ENCODE results near the gene MYOG. TPM values are rescaled to one million over a fixed set of nuclear protein-coding genes. Genes with fewer than 3 reads are reported as not detected.

The MYOG gene
- total RNA-seq, 2 experiments from 2014 or later = not detected

DNA sequence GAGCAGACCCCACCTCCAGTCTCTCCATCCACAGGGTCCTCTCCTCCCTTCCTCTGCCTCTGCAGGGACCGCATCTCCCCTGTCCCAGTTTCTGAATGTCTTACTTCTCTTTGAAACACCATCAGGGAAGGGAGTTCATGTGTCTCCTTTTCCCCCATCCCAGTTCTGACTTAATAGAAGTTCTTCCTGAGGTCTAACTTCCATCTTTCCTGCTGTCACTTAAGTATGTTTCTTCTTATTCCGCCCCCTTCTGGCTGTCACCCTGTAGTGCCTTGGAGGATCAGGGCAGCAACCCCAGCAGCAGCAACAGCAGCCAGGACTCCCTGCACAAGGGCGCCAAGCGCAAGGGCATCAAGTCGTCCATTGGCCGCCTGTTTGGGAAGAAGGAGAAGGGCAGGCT is 29.3 kb downstream of the MYOG start:
- H3K36me3 Mint-ChIP-seq (ENCODE audit: low read depth) = peaks cover 13% of the 10 kb centered on the region
- no peak overlapping the region for H3K27ac Mint-ChIP-seq
- no peaks in the 10 kb centered on the region for H3K9me3 Mint-ChIP-seq
- ChIA-PET CTCF (interaction anchor here (3.6 kb wide), 1 partner anchor 17 kb away, joined by 24 read pairs; no protein-coding TSS in a partner anchor), POLR2A (interaction anchor here (1.4 kb wide), 1 partner anchor 9 kb away, joined by 3 read pairs; no protein-coding TSS in a partner anchor)
- H3K27me3 Mint-ChIP-seq = peaks cover 4% of the 10 kb centered on the region
- TF ChIP-seq, protein P1, sequence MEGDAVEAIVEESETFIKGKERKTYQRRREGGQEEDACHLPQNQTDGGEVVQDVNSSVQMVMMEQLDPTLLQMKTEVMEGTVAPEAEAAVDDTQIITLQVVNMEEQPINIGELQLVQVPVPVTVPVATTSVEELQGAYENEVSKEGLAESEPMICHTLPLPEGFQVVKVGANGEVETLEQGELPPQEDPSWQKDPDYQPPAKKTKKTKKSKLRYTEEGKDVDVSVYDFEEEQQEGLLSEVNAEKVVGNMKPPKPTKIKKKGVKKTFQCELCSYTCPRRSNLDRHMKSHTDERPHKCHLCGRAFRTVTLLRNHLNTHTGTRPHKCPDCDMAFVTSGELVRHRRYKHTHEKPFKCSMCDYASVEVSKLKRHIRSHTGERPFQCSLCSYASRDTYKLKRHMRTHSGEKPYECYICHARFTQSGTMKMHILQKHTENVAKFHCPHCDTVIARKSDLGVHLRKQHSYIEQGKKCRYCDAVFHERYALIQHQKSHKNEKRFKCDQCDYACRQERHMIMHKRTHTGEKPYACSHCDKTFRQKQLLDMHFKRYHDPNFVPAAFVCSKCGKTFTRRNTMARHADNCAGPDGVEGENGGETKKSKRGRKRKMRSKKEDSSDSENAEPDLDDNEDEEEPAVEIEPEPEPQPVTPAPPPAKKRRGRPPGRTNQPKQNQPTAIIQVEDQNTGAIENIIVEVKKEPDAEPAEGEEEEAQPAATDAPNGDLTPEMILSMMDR (IDR thresholded peaks at IDR 0.05) = no peak
- intact Hi-C loops (cut with micrococcal nuclease) = no loop called here
- DNase-seq = no peak
- H3K4me1 Mint-ChIP-seq (ENCODE audit: low read depth) = no peaks in the 10 kb centered on the region
- no peak for ATAC-seq
- H3K4me3 Mint-ChIP-seq = no peak overlapping the region

DNA sequence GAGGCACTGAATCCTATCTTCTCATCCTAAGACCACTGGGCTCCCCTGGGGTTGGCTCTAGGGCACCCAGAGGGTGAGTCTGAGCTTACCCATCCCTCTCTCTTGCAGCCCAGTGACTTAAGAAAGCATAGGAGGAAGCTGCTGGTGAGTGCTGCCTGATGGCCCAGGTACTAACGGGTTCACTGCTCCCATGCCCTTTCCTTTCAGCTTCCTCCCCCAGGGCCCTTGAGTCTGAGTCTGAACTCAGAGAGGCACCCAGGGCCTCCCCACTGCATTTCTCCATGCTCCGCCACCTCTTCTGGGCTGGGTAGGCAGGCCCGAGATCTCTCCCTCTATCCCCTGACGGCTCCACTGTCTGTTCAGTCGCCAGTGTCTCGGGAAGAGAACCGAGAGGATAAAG is 29.8 kb downstream of the MYOG start:
- peaks cover 13% of the 10 kb centered on the region for H3K36me3 Mint-ChIP-seq (ENCODE audit: low read depth)
- no peaks in the 10 kb centered on the region for H3K9me3 Mint-ChIP-seq
- DNase-seq (no peak), ATAC-seq (no peak)
- H3K4me3 Mint-ChIP-seq = no peak overlapping the region
- POLR2A ChIA-PET = interaction anchor here (1.4 kb wide), 1 partner anchor 10 kb away, joined by 3 read pairs; no protein-coding TSS in a partner anchor
- peaks cover 5% of the 10 kb centered on the region for H3K27me3 Mint-ChIP-seq
- H3K27ac Mint-ChIP-seq = no peak overlapping the region
- intact Hi-C loops (cut with micrococcal nuclease) = no loop called here
- CTCF ChIA-PET = interaction anchor here (3.6 kb wide), 1 partner anchor 16 kb away, joined by 24 read pairs; no protein-coding TSS in a partner anchor
- no peaks in the 10 kb centered on the region for H3K4me1 Mint-ChIP-seq (ENCODE audit: low read depth)
- TF ChIP-seq, protein P1 (IDR thresholded peaks at IDR 0.05) = no peak

DNA sequence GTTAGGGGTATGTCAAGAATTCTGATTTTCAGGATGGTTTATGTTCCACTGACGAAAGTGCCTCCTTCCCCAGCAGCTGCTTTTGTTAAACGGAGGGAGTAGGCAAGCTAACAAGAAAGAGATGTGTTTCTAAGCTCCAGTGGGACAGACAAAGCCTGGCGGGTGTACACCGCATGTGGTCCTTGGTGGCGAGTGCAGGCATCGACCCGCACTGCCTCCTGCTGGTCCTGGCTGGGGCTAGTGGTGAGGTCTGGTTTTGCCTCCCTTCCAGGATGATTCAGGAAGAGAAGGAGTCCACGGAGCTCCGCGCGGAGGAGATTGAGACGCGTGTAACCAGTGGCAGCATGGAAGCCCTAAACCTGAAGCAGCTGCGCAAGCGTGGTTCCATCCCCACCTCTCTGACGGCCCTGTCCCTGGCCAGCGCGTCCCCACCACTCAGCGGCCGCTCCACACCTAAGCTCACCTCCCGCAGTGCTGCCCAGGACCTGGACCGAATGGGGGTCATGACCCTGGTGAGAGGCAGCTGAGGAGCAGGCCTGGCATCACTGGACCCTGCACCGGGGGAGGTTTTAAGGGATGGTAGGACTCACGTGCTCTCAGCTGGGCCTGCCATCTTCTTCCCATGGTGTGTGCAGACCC is 30.5 kb downstream of the MYOG start:
- Mint-ChIP-seq H3K27me3 (peaks cover 7% of the 10 kb centered on the region), H3K9me3 (no peaks in the 10 kb centered on the region), H3K4me3 (no peak overlapping the region), H3K27ac (no peak overlapping the region), H3K4me1 (ENCODE audit: low read depth) (no peaks in the 10 kb centered on the region), H3K36me3 (ENCODE audit: low read depth) (peaks cover 8% of the 10 kb centered on the region)
- POLR2A ChIA-PET = interaction anchor here (1.4 kb wide), 1 partner anchor 11 kb away, joined by 3 read pairs; no protein-coding TSS in a partner anchor
- ATAC-seq = no peak
- CTCF ChIA-PET = interaction anchor here (1.6 to 3.6 kb wide), 2 partner anchors 15 to 117 kb away, joined by 4 to 24 read pairs; no protein-coding TSS in a partner anchor
- DNase-seq = no peak
- TF ChIP-seq, protein P1 (IDR thresholded peaks at IDR 0.05) = no peak
- intact Hi-C loops (cut with micrococcal nuclease) = no loop called here

DNA sequence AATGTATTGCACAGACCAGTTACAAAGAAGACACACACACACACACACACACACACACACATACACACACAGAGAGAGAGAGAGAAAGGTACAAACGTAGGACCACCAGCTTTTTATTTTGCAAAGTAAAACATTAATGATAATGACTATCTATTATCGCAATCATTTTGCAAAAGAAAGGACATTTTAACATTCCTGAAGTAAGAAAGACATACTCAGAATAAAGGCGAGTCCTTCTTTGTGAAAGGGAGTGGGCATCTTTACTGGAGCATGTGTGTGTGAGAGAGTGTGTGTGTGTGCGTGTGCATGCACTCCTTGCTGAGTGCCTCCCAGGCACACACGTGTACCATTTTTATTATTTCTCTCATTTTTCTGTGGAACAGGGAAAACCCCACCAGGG is 31.2 kb downstream of the MYOG start:
- DNase-seq (no peak), ATAC-seq (no peak)
- Mint-ChIP-seq H3K4me3 (no peak overlapping the region), H3K36me3 (ENCODE audit: low read depth) (peaks cover 6% of the 10 kb centered on the region), H3K9me3 (no peaks in the 10 kb centered on the region), H3K27ac (no peak overlapping the region), H3K27me3 (peaks cover 7% of the 10 kb centered on the region), H3K4me1 (ENCODE audit: low read depth) (no peaks in the 10 kb centered on the region)
- ChIA-PET CTCF (interaction anchor here (1.3 to 3.6 kb wide), 3 partner anchors 15 to 213 kb away, joined by 4 to 24 read pairs (median 4); no protein-coding TSS in a partner anchor), POLR2A (no interaction called here)
- TF ChIP-seq, protein P1 (IDR thresholded peaks at IDR 0.05) = no peak
- intact Hi-C loops (cut with micrococcal nuclease) = no loop called here

DNA sequence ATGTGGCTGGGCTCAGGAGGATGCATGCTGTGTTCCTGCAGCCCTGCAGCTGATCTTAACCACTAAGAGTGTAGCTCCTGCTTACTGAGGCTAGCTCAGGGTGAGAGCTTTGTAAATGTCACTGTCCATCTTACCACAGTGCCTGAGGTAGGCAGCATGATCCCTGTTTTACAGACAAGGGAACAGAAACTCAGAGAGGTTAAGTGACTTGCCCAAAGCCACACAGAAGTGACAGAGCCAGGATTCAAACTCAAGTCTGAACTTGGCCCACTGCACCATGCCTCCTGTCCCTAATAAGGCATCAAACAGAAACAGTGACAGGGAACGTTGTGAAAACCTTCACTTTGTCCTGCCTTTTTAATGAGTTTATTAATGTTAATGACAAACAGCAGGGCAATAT is 31.6 kb downstream of the MYOG start:
- intact Hi-C loops (cut with micrococcal nuclease) = no loop called here
- CTCF ChIA-PET = interaction anchor here (1.3 to 4.3 kb wide), 3 partner anchors 14 to 213 kb away, joined by 4 to 30 read pairs (median 4); no protein-coding TSS in a partner anchor
- POLR2A ChIA-PET = no interaction called here
- H3K4me3 Mint-ChIP-seq = no peak overlapping the region
- peaks cover 7% of the 10 kb centered on the region for H3K27me3 Mint-ChIP-seq
- ATAC-seq (no peak), DNase-seq (no peak)
- H3K36me3 Mint-ChIP-seq (ENCODE audit: low read depth) = peaks cover 2% of the 10 kb centered on the region
- TF ChIP-seq, protein P1 (IDR thresholded peaks at IDR 0.05) = no peak
- no peaks in the 10 kb centered on the region for H3K9me3 Mint-ChIP-seq
- H3K4me1 Mint-ChIP-seq (ENCODE audit: low read depth) = no peaks in the 10 kb centered on the region
- no peak overlapping the region for H3K27ac Mint-ChIP-seq
